ENCODE data around the gene TUBB6. TPM values are rescaled to one million over a fixed set of nuclear protein-coding genes. Genes with fewer than 3 reads are reported as not detected.

The TUBB6 gene
- total RNA-seq, 1 experiment from 2014 or later, result 197 TPM

GRCh38 chr18:12279781-12280531 is 28.1 kb upstream of the TUBB6 start:
- Histone ChIP-seq H3K4me1 (ENCODE audit: insufficient read depth, low read length, poor library complexity, severe bottlenecking) (no peaks in the 10 kb centered on the region), H3K36me3 (ENCODE audit: insufficient read depth, low read length, poor library complexity, severe bottlenecking) (no peaks in the 10 kb centered on the region), H3K4me3 (ENCODE audit: low read depth, low read length, poor library complexity, severe bottlenecking) (no peak overlapping the region), H3K27me3 (replicated peaks; ENCODE audit: insufficient read depth, low read depth, low read length, poor library complexity) (no peaks in the 10 kb centered on the region), H3K27ac (ENCODE audit: low read depth, low read length, poor library complexity, severe bottlenecking) (no peak overlapping the region), H3K9me3 (ENCODE audit: low read depth, low read length, poor library complexity, severe bottlenecking) (no peaks in the 10 kb centered on the region)
- no TSS peak for BruUV-seq (replicated peaks)
- TF ChIP-seq CTCF (conservative IDR thresholded peaks at IDR 0.05; ENCODE audit: low read depth, low read length) (no peak), EZH2 (IDR thresholded peaks at IDR 0.05; ENCODE audit: borderline replicate concordance, low read depth, low read length, poor library complexity, severe bottlenecking) (no peak)
- ChIA-PET CTCF (interaction anchor here (0.6 kb wide), 1 partner anchor 8 kb away, joined by 4 read pairs; no protein-coding TSS in a partner anchor), POLR2A (ENCODE audit: low non-redundant PET) (no interaction called here)
- DNase-seq (ENCODE audit: low spot score), result no peak
- intact Hi-C loops (cut with micrococcal nuclease; ENCODE audit: unreplicated experiment), result loop anchor here (5.0 kb wide), 1 partner anchor 372 kb away; no protein-coding TSS in a partner anchor

- ChIA-PET CTCF (interaction anchor here (1.4 to 1.6 kb wide), 2 partner anchors 10 kb away, joined by 5 to 6 read pairs; no protein-coding TSS in a partner anchor), POLR2A (ENCODE audit: low non-redundant PET) (no interaction called here)
- Histone ChIP-seq H3K27me3 (replicated peaks; ENCODE audit: insufficient read depth, low read depth, low read length, poor library complexity) (no peaks in the 10 kb centered on the region), H3K27ac (ENCODE audit: low read depth, low read length, poor library complexity, severe bottlenecking) (no peak overlapping the region), H3K4me3 (ENCODE audit: low read depth, low read length, poor library complexity, severe bottlenecking) (no peak overlapping the region), H3K36me3 (ENCODE audit: insufficient read depth, low read length, poor library complexity, severe bottlenecking) (no peaks in the 10 kb centered on the region), H3K4me1 (ENCODE audit: insufficient read depth, low read length, poor library complexity, severe bottlenecking) (no peaks in the 10 kb centered on the region), H3K9me3 (ENCODE audit: low read depth, low read length, poor library complexity, severe bottlenecking) (no peaks in the 10 kb centered on the region)
- intact Hi-C loops (cut with micrococcal nuclease; ENCODE audit: unreplicated experiment), result no loop called here
- no peak for TF ChIP-seq EZH2 (IDR thresholded peaks at IDR 0.05; ENCODE audit: borderline replicate concordance, low read depth, low read length, poor library complexity, severe bottlenecking)
- no peak for TF ChIP-seq CTCF (conservative IDR thresholded peaks at IDR 0.05; ENCODE audit: low read depth, low read length)
- DNase-seq (ENCODE audit: low spot score), result no peak
- BruUV-seq (replicated peaks), result no TSS peak
These were observed 26.2 kb upstream of the TUBB6 start for GRCh38 chr18:12281861-12282260.

- TF ChIP-seq CTCF (conservative IDR thresholded peaks at IDR 0.05; ENCODE audit: low read depth, low read length), result no peak
- TF ChIP-seq EZH2 (IDR thresholded peaks at IDR 0.05; ENCODE audit: borderline replicate concordance, low read depth, low read length, poor library complexity, severe bottlenecking), result no peak
- H3K4me3 ChIP-seq (ENCODE audit: low read depth, low read length, poor library complexity, severe bottlenecking), result no peak overlapping the region
- no peak for DNase-seq (ENCODE audit: low spot score)
- no TSS peak for BruUV-seq (replicated peaks)
- ChIA-PET POLR2A (ENCODE audit: low non-redundant PET) (no interaction called here), CTCF (interaction anchor here (1.6 kb wide), 1 partner anchor 11 kb away, joined by 5 read pairs; no protein-coding TSS in a partner anchor)
- H3K27ac ChIP-seq (ENCODE audit: low read depth, low read length, poor library complexity, severe bottlenecking), result no peak overlapping the region
- no peaks in the 10 kb centered on the region for H3K9me3 ChIP-seq (ENCODE audit: low read depth, low read length, poor library complexity, severe bottlenecking)
- no peaks in the 10 kb centered on the region for H3K4me1 ChIP-seq (ENCODE audit: insufficient read depth, low read length, poor library complexity, severe bottlenecking)
- no peaks in the 10 kb centered on the region for H3K27me3 ChIP-seq (replicated peaks; ENCODE audit: insufficient read depth, low read depth, low read length, poor library complexity)
- H3K36me3 ChIP-seq (ENCODE audit: insufficient read depth, low read length, poor library complexity, severe bottlenecking), result no peaks in the 10 kb centered on the region
- intact Hi-C loops (cut with micrococcal nuclease; ENCODE audit: unreplicated experiment), result no loop called here
These were observed 25.5 kb upstream of the TUBB6 start for GRCh38 chr18:12282442-12283039.

Data from A673 (cell line).